Skeletal muscle satellite cell (primary cell): ENCODE data around the gene ABCC3.

ENCODE experiments used
- H3K27me3 ChIP-seq: 2 replicates; pipeline ENCODE4 v1.7.0; 2013; ENCODE audit warnings: low read length; ENCODE audit not compliant: control insufficient read depth, insufficient read depth
- H3K36me3 ChIP-seq: 2 replicates; pipeline ENCODE4 v1.7.0; 2013; ENCODE audit warnings: mild to moderate bottlenecking, control low read depth, low read length; ENCODE audit not compliant: insufficient read depth
- H3K4me1 ChIP-seq: 2 replicates; pipeline ENCODE4 v1.7.0; 2013; ENCODE audit warnings: low read length; ENCODE audit not compliant: control insufficient read depth, insufficient read depth
- H3K4me2 ChIP-seq: 2 replicates; pipeline ENCODE4 v1.7.0; 2013; ENCODE audit warnings: mild to moderate bottlenecking, low read length
- H3K4me3 ChIP-seq: 2 replicates; pipeline ENCODE4 v1.7.0; 2013; ENCODE audit warnings: low read length
- H3K9ac ChIP-seq: 2 replicates; pipeline ENCODE4 v1.7.0; 2013; ENCODE audit warnings: mild to moderate bottlenecking, low read depth, low read length, moderate library complexity
- H3K9me3 ChIP-seq: replicated peaks from 2 replicates; pipeline ENCODE4 v1.7.0; 2013; ENCODE audit warnings: mild to moderate bottlenecking, control low read depth, low read length

ABCC3 gene

DNA sequence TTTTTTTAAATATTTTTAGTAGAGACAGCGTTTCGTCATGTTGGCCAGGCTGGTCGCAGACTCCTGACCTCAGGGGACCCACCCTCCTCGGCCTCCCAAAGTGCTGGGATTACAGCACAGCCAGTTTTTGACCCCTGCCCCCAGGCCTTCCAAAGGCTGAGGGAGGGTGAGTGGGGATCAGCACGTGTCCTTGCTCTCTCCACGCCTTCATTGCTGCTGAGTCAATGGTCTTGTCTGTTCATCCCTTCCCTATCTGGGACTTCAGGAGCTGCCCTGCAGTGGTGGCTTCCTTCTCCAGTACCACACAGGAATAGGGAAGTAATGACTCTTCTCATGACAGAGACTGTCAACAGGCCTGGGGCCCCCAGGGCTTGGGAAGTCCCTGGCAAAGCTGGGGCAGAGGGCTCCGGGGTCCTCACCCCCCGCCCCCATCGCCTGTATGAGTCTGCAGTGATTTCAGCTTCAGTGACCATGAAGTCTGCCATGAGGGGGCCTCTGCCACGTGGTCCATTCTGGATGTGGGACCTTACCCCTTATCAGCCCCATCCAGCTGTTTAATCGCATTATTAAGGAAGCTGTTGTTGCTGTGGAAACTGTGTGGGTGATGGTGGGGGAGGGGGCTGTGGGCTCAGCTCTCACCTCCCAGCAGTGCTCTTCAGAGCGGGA, 6.1 kb downstream of the ABCC3 start:
- Histone ChIP-seq H3K27me3 (no peaks in the 10 kb centered on the region), H3K9ac (peak overlapping the region; percentile 1), H3K4me3 (no peak overlapping the region), H3K9me3 (no peaks in the 10 kb centered on the region), H3K36me3 (peaks cover 22% of the 10 kb centered on the region), H3K4me1 (peaks cover 56% of the 10 kb centered on the region), H3K4me2 (peak overlapping the region; percentile 1)

DNA sequence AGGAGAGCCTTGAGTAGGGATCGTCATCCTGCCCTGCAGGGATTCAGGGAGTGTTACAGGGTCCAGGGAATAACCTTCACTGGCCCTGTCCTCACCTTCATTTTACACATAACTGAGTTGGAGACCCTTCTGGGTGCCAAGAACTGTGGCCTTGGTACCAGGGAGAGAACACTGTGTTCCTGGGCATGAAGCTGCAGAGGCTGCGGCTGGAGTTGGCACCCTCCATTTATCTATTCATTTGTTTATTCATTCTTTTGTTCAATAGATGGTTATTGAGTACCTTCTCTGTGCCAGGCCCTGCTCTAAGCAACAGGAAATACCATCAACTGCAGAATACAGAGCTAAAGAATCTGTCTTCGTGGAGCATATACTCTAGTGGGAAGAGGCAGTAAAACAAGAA, 6.7 kb downstream of the ABCC3 start:
- Histone ChIP-seq H3K27me3 (no peaks in the 10 kb centered on the region), H3K4me2 (peak overlapping the region; percentile 1), H3K4me3 (no peak overlapping the region), H3K9me3 (no peaks in the 10 kb centered on the region), H3K36me3 (peaks cover 21% of the 10 kb centered on the region), H3K9ac (peak overlapping the region; percentile 1), H3K4me1 (peaks cover 51% of the 10 kb centered on the region)

DNA sequence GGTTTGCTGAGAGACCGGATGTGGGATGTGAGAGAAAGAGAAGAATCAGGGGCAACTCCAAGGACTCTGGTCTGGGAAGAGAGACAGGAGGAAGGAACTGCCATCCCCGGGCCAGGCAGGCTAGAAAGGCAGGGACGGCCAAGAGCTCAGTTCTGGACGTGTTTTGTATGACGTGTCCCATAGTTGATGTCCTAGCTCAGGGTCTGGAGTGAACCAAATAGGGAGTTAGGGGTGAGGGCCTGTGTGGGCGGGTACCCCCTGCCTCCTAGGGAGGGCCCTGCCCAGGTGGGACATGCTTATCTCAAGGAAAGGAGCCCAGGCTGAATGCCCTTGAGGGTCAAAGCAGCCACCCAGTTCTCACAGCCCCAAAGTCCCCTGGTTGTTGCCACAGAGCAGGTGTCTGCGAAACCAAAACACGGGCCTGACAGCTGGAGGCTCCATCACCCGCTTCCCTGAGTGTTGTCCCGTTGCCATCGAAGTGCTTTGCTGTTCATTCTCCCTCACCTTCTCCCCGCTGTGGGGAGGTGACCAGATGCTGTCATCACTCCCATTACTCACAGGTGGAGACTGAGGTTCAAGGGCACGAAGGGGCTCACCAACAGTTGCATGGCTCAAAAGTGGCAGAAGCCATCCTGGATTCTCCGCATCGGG, 7.5 kb downstream of the ABCC3 start:
- Histone ChIP-seq H3K36me3 (peaks cover 19% of the 10 kb centered on the region), H3K9me3 (no peaks in the 10 kb centered on the region), H3K4me1 (peaks cover 42% of the 10 kb centered on the region), H3K27me3 (no peaks in the 10 kb centered on the region), H3K9ac (no peak overlapping the region), H3K4me2 (no peak overlapping the region), H3K4me3 (no peak overlapping the region)

DNA sequence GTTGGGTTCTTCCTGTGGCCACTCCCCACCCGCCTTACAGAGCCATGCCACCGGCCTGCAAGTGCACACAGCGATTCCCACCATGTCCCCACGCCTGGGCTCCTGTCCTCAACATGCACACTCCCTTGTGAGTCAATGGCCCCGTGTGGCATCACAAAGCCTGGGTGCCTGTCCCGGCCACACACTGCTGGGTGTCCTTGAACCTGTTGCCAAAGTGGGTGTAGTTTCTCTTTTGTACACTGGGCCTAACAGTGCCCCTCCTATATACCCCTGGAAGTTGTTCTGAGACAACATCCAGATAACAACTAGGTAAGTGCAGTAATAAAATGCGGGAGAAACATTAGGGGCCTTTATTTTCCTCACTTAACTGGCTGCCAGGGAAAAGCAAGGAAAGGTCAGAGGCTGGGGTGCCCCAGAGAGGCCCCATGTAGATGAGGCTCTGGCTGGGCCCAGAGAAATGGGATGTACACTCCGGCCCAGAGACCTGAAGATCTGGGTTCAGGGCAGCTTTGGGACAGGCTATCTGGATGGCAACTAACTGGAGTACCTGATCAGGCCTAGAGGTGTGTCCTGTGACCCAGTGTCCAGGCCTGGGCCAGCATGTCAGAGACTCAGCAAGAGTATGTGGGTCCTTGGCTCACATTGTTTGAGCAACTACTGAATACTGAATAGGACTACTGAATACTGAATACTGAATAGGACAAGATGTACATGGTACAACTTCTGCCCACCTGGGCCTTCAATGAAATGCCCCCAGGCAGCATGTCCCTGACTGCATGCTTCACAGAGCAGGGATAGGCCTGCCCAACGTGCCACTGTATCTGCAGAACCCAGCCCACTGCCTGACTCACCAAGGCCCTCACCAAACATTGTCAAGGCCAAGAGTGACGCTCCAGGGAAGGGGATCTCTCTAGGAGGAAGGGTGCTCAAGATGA, 8.3 kb downstream of the ABCC3 start:
- no peak overlapping the region for H3K4me3 ChIP-seq
- H3K9me3 ChIP-seq = no peaks in the 10 kb centered on the region
- no peak overlapping the region for H3K4me2 ChIP-seq
- no peak overlapping the region for H3K9ac ChIP-seq
- no peaks in the 10 kb centered on the region for H3K27me3 ChIP-seq
- H3K4me1 ChIP-seq = peaks cover 34% of the 10 kb centered on the region
- peaks cover 19% of the 10 kb centered on the region for H3K36me3 ChIP-seq

DNA sequence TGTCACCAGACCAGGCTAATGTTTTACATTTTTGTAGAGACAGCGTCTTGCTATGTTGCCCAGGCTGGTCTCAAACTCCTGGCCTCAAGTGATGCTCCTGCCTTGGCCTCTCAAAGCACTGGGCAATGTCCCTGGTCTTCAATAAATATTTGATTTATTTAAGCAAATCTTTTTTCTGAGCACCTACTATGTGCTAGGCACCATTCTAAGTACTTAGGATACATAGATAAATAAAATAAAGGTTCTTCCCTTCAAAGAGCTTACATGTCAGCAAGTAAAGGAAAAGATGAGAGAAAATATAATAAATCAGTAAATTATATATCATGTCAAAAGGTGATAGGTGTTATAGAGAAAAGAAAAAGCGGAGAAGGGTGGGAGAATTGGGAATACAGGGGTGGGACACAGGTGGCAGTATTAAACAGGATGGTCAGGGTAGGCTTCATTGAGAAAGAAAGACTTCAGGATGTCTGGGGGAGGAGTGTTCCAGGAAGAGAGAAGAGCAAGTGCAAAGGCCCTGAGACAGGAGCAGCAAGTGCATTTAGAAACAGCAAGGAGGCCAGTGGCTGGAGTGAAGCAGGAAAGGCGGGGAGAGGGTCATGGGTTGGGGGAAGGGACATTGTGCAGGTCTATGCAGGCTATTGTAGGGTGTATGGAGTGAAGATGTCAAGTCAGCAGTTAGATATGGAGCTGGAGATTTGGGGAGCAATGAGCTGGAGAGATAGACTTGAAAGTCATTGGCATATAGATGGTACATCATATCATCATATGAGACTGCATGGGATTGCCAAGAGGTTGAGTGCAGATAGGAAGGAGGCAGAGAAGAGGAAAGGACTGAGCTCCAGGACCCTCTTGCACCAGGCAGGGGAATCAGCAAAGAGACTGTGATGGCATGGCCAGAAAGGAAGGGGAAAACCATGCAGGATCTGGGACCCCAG, 11.3 kb downstream of the ABCC3 start:
- Histone ChIP-seq H3K9ac (no peak overlapping the region), H3K27me3 (no peaks in the 10 kb centered on the region), H3K9me3 (no peaks in the 10 kb centered on the region), H3K4me2 (no peak overlapping the region), H3K4me3 (no peak overlapping the region), H3K4me1 (peaks cover 7% of the 10 kb centered on the region), H3K36me3 (peaks cover 19% of the 10 kb centered on the region)

DNA sequence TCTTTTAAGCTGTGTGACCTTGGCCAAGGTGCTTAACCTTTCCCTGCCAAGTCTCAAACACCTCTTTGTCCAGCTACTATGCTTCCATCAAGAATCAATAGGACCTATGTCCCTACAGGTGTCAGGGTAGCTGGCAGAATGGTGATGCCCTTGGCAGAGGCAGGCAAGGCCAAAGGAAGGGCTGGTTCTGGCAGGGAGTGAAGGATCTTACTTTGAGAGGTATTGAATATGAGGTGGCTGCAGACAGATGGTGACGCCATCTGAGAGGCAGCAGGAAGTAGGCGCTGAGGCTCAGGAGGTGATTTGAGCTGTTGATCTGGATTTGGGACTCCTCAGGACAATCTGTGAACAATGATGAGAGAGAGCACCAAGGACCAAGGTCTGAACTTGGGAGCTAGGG, 12.5 kb downstream of the ABCC3 start:
- H3K4me3 ChIP-seq = no peak overlapping the region
- no peak overlapping the region for H3K4me2 ChIP-seq
- H3K4me1 ChIP-seq = no peaks in the 10 kb centered on the region
- no peak overlapping the region for H3K9ac ChIP-seq
- no peaks in the 10 kb centered on the region for H3K9me3 ChIP-seq
- peaks cover 16% of the 10 kb centered on the region for H3K36me3 ChIP-seq
- H3K27me3 ChIP-seq = no peaks in the 10 kb centered on the region

DNA sequence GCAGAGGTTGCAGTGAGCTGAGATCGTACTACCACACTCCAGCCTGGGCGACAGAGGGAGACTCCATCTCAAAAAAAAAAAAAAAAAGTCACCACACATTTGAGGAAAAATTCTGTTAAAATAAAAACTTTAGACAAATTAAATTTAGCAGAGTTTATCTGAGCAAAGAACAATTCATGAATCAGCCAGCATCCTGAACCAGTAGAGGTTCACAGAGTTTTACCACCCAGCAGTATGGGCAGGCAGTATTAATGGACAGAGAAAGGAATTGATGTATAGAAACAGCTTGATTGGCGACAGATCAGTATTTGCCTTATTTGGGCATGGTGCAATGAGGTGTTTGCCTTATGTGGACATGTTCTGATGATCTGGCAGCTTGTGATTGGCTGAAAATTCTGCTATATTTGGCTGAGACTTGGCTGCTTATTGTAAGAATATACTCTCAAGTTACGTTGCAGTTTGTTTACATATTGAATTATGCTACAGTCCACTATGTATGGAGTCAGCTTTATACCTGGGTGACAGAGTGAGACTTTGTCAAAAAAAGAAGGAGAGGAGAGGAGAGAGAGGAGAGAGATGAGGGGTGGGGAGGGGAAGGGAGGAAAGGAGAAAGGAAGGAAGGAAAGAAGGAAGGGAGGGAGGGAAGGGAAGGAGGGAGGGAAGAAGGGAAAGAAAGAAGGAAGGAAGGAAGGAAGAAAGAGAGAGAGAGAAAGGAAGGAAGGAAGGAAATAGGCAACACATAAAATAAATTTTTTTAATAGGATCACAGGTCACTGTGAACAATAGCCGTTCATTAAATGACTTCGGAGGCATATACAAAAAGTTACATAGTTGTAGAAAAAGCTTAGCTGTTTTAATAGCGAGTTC, 14.6 kb downstream of the ABCC3 start:
- Histone ChIP-seq H3K4me2 (no peak overlapping the region), H3K27me3 (no peaks in the 10 kb centered on the region), H3K9me3 (no peaks in the 10 kb centered on the region), H3K9ac (no peak overlapping the region), H3K4me1 (no peaks in the 10 kb centered on the region), H3K4me3 (no peak overlapping the region), H3K36me3 (peaks cover 3% of the 10 kb centered on the region)

DNA sequence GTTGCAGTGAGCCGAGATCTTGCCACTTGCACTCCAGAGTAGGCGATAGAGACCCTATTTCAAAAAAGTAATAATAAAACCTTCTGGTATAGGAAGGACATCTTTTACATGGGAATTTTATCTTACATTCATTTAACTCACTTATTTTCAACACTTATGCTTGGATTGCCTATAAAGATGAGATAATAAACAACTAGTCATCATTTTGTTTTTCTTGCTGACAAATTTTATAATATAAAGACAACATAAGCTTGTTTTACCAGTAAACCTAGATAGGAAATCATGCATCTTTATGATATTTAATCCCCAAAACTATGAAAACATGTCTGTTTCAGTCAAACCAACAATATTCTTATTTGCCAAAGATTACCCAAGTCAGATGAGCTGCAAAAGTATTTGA, 17.0 kb downstream of the ABCC3 start:
- Histone ChIP-seq H3K4me3 (no peak overlapping the region), H3K9ac (no peak overlapping the region), H3K36me3 (peaks cover 3% of the 10 kb centered on the region), H3K9me3 (no peaks in the 10 kb centered on the region), H3K27me3 (no peaks in the 10 kb centered on the region), H3K4me2 (no peak overlapping the region), H3K4me1 (no peaks in the 10 kb centered on the region)

DNA sequence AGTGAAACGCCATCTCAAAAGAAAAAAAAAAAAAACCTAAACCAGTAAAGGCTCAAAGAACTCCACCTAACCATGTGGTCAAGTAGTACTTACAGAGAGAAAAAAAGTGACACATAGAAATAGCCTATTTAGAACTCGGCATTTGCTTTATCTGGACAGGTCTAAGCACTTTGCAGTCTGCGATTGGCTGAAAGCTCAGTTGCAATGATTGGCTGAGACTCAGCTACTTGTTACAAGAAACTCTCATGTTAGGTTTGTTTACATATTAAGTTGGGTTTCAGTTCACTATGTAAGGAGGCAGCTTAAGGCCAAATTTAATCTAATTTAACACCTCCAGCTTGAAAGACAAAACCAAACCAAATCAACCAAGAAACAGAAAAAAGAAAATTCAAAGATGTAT, 19.1 kb downstream of the ABCC3 start:
- no peaks in the 10 kb centered on the region for H3K4me1 ChIP-seq
- no peaks in the 10 kb centered on the region for H3K27me3 ChIP-seq
- H3K9me3 ChIP-seq = no peaks in the 10 kb centered on the region
- H3K9ac ChIP-seq = no peak overlapping the region
- H3K36me3 ChIP-seq = peaks cover 10% of the 10 kb centered on the region
- H3K4me3 ChIP-seq = no peak overlapping the region
- H3K4me2 ChIP-seq = no peak overlapping the region

DNA sequence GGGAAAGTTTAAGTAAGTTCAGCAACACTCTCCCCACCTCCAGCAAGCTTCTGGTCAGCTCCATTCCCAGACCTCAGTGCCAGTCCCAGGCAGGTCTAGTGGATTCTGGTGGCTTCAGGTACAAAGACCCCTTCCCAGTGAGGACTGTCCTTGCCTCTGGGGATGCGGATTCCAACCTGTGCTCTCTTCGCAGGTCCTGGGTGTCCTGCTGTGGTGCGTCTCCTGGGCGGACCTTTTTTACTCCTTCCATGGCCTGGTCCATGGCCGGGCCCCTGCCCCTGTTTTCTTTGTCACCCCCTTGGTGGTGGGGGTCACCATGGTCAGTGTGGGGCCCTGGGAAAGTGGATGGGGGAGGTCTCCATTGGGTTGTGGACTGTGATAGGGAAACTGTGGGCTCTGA, 21.8 kb downstream of the ABCC3 start:
- Histone ChIP-seq H3K36me3 (peaks cover 27% of the 10 kb centered on the region), H3K9me3 (no peaks in the 10 kb centered on the region), H3K4me3 (no peak overlapping the region), H3K27me3 (no peaks in the 10 kb centered on the region), H3K4me1 (peaks cover 22% of the 10 kb centered on the region), H3K4me2 (no peak overlapping the region), H3K9ac (no peak overlapping the region)
